Muscle layer of duodenum (tissue), 2 donors: ENCODE data around the gene ACOX3.
"Not testable (repeated sequence)": the region's sequence is repeated elsewhere in the genome, so short reads cannot be mapped to it uniquely, and the experiment has no call there.

Experiments used
- H3K27ac ChIP-seq: one replicate; pipeline ENCODE4 v1.7.0; 2013; ENCODE audit warnings: mild to moderate bottlenecking, low read length
- H3K27me3 ChIP-seq: one replicate; pipeline ENCODE4 v1.7.0; 2013; ENCODE audit warnings: low read depth, mild to moderate bottlenecking, control low read depth, low read length
- H3K36me3 ChIP-seq, 2 donors: one replicate each; pipeline ENCODE4 v1.7.0; 2013; ENCODE audit warnings: low read length in 2 of 2, control low read depth in 1 of 2, mild to moderate bottlenecking in 1 of 2; ENCODE audit not compliant: insufficient read depth in 2 of 2, control insufficient read depth in 1 of 2
- H3K4me1 ChIP-seq, 2 donors: one replicate each; pipeline ENCODE4 v1.7.0; 2013; ENCODE audit warnings: low read length in 2 of 2, mild to moderate bottlenecking in 2 of 2, control low read depth in 1 of 2, moderate library complexity in 1 of 2; ENCODE audit not compliant: insufficient read depth in 2 of 2, control insufficient read depth in 1 of 2
- H3K4me3 ChIP-seq, 2 donors: one replicate each; pipeline ENCODE4 v1.7.0; 2013; ENCODE audit warnings: low read length in 2 of 2, low read depth in 1 of 2, mild to moderate bottlenecking in 1 of 2
- H3K9me3 ChIP-seq, 2 donors: one replicate each; pipeline ENCODE4 v1.7.0; 2013; ENCODE audit warnings: low read length in 2 of 2, control low read depth in 1 of 2, mild to moderate bottlenecking in 1 of 2; ENCODE audit not compliant: control insufficient read depth in 1 of 2
- donor health status: healthy.

Gene ACOX3

GRCh38 chr4:8347660-8348059 lies 92.9 kb downstream of the ACOX3 start:
- H3K4me1 ChIP-seq = peaks cover 0 to 21% of the 10 kb centered on the region in 2 donors
- no peak overlapping the region for H3K27ac ChIP-seq

GRCh38 chr4:8346838-8347605 lies 93.5 kb downstream of the ACOX3 start:
- Histone ChIP-seq H3K27ac (no peak overlapping the region), H3K36me3 (no peaks in the 10 kb centered on the region), H3K27me3 (no peaks in the 10 kb centered on the region), H3K4me3 (no peak overlapping the region), H3K9me3 (no peaks in the 10 kb centered on the region), H3K4me1 (peaks cover 0 to 16% of the 10 kb centered on the region in 2 donors)

More at GRCh38 chr4:8347660-8348059, 92.9 kb downstream of the ACOX3 start:
- no peaks in the 10 kb centered on the region for H3K27me3 ChIP-seq
- no peak overlapping the region for H3K4me3 ChIP-seq
- no peaks in the 10 kb centered on the region for H3K9me3 ChIP-seq
- no peaks in the 10 kb centered on the region for H3K36me3 ChIP-seq

DNA sequence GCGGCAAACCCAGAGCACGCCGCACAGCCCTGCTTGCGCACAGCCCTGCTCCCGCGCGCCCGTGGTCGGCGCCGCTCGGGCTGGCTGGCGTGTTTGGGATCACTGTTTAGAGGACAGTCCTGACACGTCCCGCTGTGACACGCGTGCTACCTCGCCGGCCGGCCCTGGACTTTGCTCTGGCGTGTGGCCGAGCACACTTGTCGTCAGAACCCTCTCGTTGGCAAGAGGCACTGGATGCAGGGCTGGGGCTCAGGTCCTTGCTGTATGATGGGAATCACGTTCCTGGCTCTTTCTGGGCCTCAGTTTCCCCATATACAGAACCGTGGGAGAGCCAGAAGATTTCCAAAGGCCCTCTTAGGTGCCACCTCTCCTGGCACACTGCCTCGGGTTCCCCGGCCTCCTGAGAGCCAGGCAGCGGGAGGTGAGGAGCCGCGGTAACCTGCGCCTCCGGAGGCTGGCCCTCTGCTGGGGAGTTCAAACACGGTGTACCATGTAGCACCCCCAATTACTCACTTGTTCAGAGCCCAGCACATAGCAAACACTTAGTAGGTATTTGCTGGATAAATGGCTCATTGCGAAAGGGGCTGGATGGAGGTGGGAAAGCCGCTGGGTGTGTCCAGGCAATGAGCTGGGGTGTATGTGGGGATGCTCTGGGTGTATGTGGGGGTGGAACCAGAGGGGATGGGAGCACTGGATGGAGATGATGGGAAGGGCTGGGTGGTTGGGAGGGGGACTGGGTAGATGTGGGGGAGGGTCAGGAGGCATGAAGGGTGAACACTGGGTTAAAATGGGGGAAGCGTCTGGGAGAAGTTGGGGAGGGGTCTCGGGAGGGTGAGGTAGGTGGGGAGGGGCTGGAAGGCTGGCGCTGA lies 94.3 kb downstream of the ACOX3 start:
- H3K4me3 ChIP-seq = no peak overlapping the region
- peaks cover 0 to 16% of the 10 kb centered on the region in 2 donors for H3K4me1 ChIP-seq
- H3K9me3 ChIP-seq = no peaks in the 10 kb centered on the region
- H3K27ac ChIP-seq = no peak overlapping the region
- no peaks in the 10 kb centered on the region for H3K27me3 ChIP-seq
- H3K36me3 ChIP-seq = no peaks in the 10 kb centered on the region

GRCh38 chr4:8345053-8345945 lies 95.2 kb downstream of the ACOX3 start:
- Histone ChIP-seq H3K4me3 (no peak overlapping the region), H3K4me1 (peaks cover 0 to 13% of the 10 kb centered on the region in 2 donors), H3K27ac (no peak overlapping the region)

GRCh38 chr4:8344377-8344776 lies 96.1 kb downstream of the ACOX3 start:
- Histone ChIP-seq H3K9me3 (no peaks in the 10 kb centered on the region), H3K27ac (no peak overlapping the region), H3K4me1 (peaks cover 0 to 13% of the 10 kb centered on the region in 2 donors), H3K36me3 (no peaks in the 10 kb centered on the region), H3K27me3 (no peaks in the 10 kb centered on the region), H3K4me3 (no peak overlapping the region)

More at GRCh38 chr4:8345053-8345945, 95.2 kb downstream of the ACOX3 start:
- no peaks in the 10 kb centered on the region for H3K9me3 ChIP-seq
- H3K36me3 ChIP-seq = no peaks in the 10 kb centered on the region
- H3K27me3 ChIP-seq = no peaks in the 10 kb centered on the region

DNA sequence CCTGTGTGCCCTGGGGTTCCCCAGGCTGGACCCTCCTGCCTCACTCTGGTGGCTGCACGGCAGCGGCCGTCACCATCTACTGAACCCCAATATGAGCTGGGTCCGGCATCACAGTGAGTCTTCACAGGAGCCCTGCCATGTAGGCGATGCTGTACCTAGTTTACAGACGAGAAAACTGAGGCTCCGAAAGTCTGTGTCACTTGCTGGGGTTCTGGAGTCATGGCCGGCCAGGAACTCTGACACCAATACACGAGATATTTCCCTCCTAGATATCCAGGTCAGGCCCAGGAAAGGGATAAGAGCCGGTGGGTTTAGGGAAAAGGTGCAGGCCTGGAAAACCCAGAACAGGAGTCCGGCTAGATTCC lies 96.6 kb downstream of the ACOX3 start:
- H3K9me3 ChIP-seq = no peaks in the 10 kb centered on the region
- peaks cover 0 to 13% of the 10 kb centered on the region in 2 donors for H3K4me1 ChIP-seq
- no peak overlapping the region for H3K27ac ChIP-seq
- H3K4me3 ChIP-seq = no peak overlapping the region
- no peaks in the 10 kb centered on the region for H3K36me3 ChIP-seq
- no peaks in the 10 kb centered on the region for H3K27me3 ChIP-seq

GRCh38 chr4:8343262-8343966 lies 97.1 kb downstream of the ACOX3 start:
- Histone ChIP-seq H3K9me3 (no peaks in the 10 kb centered on the region), H3K27me3 (no peaks in the 10 kb centered on the region), H3K36me3 (no peaks in the 10 kb centered on the region), H3K4me1 (peaks cover 0 to 13% of the 10 kb centered on the region in 2 donors), H3K27ac (no peak overlapping the region), H3K4me3 (no peak overlapping the region)

DNA sequence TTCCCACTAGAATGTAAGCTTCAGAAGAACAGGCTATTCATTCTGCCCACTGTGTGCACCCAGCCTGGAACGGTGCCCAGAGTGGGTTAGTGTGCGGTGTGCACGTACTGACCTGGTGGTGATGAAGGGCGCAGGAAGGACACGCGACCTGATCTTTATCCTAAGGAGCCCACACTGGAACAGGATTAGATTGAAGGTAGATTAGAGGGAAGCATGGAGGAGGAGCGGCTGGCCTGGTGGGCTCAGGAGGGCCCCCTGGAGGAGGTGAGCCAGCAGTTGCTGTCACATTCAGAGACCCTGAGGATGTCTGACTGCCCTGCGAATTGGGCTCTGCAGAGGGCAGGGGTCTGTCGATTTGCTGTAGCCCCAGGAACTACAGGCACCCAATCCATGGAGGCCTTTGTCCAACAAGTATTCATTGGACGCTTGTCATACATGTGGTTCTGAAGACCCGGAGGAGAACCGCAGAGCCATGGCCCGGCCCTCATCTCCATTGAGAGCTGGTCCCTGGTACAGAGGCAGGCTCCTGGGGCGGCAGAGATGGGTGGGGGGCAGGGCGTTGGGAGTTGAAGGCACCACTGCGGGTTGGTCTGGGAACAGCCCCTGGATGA lies 97.8 kb downstream of the ACOX3 start:
- Histone ChIP-seq H3K27me3 (no peaks in the 10 kb centered on the region), H3K27ac (no peak overlapping the region), H3K9me3 (no peaks in the 10 kb centered on the region), H3K4me1 (peaks cover 0 to 13% of the 10 kb centered on the region in 2 donors), H3K4me3 (no peak overlapping the region), H3K36me3 (no peaks in the 10 kb centered on the region)

DNA sequence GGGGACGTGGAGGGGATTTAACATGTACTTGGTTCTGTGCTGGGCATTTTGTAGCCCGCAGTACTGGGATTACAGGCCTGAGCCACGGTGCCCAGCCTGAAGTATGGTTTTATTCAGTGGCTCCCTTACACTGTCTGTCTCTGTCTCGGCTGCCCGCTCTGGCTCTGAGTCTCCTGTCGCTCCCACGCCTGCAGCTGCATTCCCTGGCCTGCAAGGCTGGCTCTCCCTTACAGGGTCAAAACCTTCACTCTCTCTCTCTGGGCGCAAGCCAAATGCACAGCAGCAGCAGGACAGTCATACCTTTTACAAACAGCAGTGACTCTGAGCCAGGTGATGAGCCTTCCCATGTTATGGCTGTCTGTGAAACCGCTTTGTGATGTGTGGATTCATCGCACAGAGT lies 98.8 kb downstream of the ACOX3 start:
- H3K36me3 ChIP-seq = no peaks in the 10 kb centered on the region
- H3K27ac ChIP-seq = no peak overlapping the region
- H3K4me3 ChIP-seq = no peak overlapping the region
- no peaks in the 10 kb centered on the region for H3K9me3 ChIP-seq
- no peaks in the 10 kb centered on the region for H3K27me3 ChIP-seq
- peaks cover 0 to 13% of the 10 kb centered on the region in 2 donors for H3K4me1 ChIP-seq

DNA sequence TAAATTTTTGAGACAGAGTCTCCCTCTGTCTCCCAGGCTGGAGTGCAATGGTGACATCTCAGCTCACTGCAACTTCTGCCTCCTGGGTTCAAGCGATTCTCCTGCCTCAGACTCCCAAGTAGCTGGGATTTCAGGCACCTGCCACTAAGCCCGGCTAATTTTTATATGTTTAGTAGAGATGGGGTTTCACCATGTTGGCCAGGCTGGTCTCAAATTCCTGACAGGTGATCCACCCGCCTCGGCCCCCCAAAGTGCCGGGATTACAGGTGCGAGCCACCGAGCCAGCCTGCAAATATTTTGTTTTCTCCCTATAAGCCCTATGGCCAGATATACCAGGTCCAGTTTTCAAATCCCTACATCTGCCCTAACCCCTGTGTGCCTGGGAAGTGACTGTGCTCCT lies 99.2 kb downstream of the ACOX3 start:
- not testable (repeated sequence) for H3K36me3 ChIP-seq, H3K4me3 ChIP-seq, H3K27me3 ChIP-seq, H3K9me3 ChIP-seq, H3K27ac ChIP-seq
- peaks cover 0 to 13% of the 10 kb centered on the region in 2 donors for H3K4me1 ChIP-seq
